RWPE2 (cell line): ENCODE data around the gene ZMYM2.

ENCODE experiments used
- ATAC-seq: fragments of 200-7000 bp; cut with Tn5 transposase; 3 replicates; pipeline ENCODE4 v1.9.1; 2021; ENCODE audit warnings: low read depth
- DNase-seq: peaks from one replicate; pipeline ENCODE4 v3.0.0-alpha.2; 2020; ENCODE audit warnings: low spot score
- H3K27ac ChIP-seq: fragments of 450-650 bp; 2 replicates; pipeline ENCODE4 v1.5.1; 2017; ENCODE audit warnings: mild to moderate bottlenecking; ENCODE audit not compliant: poor library complexity, severe bottlenecking
- H3K27me3 ChIP-seq: fragments of 250-450 bp; sonication (Bioruptor Pico); 2 replicates; pipeline ENCODE4 v1.5.1; 2021; ENCODE audit warnings: mild to moderate bottlenecking, moderate library complexity; ENCODE audit not compliant: insufficient read depth, poor library complexity, severe bottlenecking
- H3K36me3 ChIP-seq: fragments of 250-450 bp; sonication (Bioruptor Pico); 2 replicates; pipeline ENCODE4 v1.5.1; 2020; ENCODE audit warnings: low read depth, mild to moderate bottlenecking, moderate library complexity
- H3K4me1 ChIP-seq: fragments of 250-450 bp; sonication (Bioruptor Pico); 2 replicates; pipeline ENCODE4 v1.5.1; 2021; ENCODE audit warnings: mild to moderate bottlenecking, moderate library complexity; ENCODE audit not compliant: insufficient read depth, poor library complexity, severe bottlenecking
- H3K4me3 ChIP-seq: fragments of 250-450 bp; sonication (Bioruptor Pico); 2 replicates; pipeline ENCODE4 v1.5.1; 2021; ENCODE audit warnings: mild to moderate bottlenecking, moderate library complexity; ENCODE audit not compliant: severe bottlenecking
- H3K9me3 ChIP-seq: fragments of 250-450 bp; sonication (Bioruptor Pico); 2 replicates; pipeline ENCODE4 v1.5.1; 2021; ENCODE audit warnings: mild to moderate bottlenecking, moderate library complexity; ENCODE audit not compliant: severe bottlenecking
- TF ChIP-seq, protein P1 (sequence below): fragments of 450-650 bp; IDR thresholded peaks from one replicate; pipeline ENCODE4 v1.5.1; 2017; ENCODE audit warnings: mild to moderate bottlenecking, moderate library complexity; ENCODE audit not compliant: poor library complexity, severe bottlenecking

The ZMYM2 gene

DNA sequence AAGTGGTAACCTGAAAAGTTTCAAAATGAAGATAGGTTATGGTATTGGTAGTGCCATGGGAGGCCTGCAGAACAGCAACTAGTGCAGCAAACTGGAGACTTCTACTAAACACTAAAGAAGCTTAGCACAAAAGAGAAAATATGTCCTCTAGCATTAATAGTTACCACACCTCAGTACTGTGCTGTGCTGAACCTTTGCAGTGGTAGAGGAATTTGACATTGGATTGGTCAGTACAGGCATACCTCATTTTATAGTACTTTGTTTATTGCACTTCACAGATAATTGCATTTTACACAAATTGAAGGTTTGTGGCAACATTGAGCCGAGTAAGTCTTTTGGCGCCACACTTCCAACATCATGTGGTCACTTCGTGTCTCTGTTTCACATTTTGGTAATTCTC lies 40.4 kb downstream of the ZMYM2 start:
- no peaks in the 10 kb centered on the region for H3K9me3 ChIP-seq
- TF ChIP-seq, protein P1, sequence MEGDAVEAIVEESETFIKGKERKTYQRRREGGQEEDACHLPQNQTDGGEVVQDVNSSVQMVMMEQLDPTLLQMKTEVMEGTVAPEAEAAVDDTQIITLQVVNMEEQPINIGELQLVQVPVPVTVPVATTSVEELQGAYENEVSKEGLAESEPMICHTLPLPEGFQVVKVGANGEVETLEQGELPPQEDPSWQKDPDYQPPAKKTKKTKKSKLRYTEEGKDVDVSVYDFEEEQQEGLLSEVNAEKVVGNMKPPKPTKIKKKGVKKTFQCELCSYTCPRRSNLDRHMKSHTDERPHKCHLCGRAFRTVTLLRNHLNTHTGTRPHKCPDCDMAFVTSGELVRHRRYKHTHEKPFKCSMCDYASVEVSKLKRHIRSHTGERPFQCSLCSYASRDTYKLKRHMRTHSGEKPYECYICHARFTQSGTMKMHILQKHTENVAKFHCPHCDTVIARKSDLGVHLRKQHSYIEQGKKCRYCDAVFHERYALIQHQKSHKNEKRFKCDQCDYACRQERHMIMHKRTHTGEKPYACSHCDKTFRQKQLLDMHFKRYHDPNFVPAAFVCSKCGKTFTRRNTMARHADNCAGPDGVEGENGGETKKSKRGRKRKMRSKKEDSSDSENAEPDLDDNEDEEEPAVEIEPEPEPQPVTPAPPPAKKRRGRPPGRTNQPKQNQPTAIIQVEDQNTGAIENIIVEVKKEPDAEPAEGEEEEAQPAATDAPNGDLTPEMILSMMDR: no peak

DNA sequence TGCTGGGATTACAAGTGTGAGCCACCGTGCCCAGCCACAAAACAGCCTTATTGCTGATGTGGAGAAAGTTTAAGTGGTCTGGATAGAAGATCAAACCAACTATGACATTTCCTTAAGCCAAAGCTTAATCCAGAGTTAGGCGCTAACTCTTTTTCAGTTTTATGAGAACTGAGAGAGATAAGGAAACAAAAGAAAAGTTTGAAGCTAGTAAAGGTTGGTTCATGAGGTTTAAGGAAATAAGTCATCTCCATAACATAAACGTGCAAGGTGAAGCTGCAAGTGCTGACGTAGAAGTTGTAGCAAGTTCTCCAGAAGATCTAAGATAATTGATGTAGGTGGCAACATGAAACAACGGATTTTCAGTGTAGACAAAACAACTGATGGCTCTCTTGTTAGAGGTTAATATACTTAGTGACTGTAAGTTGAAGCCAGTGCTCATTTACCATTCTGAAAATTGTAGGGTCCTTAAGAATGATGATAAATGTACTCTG lies 41.6 kb downstream of the ZMYM2 start:
- H3K36me3 ChIP-seq: peaks cover 69% of the 10 kb centered on the region
- ATAC-seq (no peak), DNase-seq (no peak)
- no peaks in the 10 kb centered on the region for H3K4me1 ChIP-seq
- TF ChIP-seq, protein P1: no peak
- H3K4me3 ChIP-seq: no peak overlapping the region
- no peak overlapping the region for H3K27ac ChIP-seq
- no peaks in the 10 kb centered on the region for H3K9me3 ChIP-seq
- no peaks in the 10 kb centered on the region for H3K27me3 ChIP-seq

More for the DNA sequence above, 40.4 kb downstream of the ZMYM2 start:
- H3K27me3 ChIP-seq: no peaks in the 10 kb centered on the region
- ATAC-seq (no peak), DNase-seq (no peak)
- peaks cover 69% of the 10 kb centered on the region for H3K36me3 ChIP-seq
- no peak overlapping the region for H3K27ac ChIP-seq
- no peaks in the 10 kb centered on the region for H3K4me1 ChIP-seq
- no peak overlapping the region for H3K4me3 ChIP-seq

DNA sequence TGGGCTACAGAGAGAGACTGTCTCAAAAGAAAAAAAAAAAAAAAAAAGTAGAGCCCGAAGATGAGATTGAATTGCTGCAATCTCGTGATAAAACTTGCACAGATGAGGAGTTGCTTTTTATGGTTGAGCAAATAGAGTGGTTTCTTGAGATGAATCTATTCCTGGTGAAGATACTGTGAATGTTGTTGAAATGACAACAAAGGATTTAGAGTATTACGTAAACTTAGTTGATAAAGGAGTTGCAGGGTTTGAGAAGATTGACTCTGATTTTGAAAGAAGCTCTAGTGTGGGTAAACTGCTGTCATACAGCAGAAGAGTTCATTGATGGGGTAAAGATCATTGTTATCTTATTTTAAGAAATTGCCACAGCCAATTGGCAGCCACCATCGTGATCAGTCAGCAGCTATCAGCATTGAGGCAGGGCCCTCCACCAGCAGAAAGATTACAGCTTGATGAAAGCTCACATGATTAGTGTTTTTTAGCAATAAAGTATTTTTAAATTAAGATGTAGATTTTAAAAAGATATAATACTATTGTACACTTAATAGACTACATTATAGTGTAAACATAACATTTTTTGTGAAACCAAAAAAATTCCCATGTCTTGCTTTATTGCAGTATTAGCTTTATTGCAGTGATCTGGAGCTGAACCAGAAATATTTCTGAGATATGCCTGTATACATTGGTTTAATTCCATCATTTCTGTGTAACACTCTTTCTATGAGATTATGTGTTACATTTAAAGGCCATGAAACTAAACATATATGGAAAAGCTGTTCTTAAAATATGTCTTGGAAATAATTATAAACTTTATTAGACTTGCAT lies 43.1 kb downstream of the ZMYM2 start:
- H3K36me3 ChIP-seq: peaks cover 73% of the 10 kb centered on the region
- TF ChIP-seq, protein P1: no peak

DNA sequence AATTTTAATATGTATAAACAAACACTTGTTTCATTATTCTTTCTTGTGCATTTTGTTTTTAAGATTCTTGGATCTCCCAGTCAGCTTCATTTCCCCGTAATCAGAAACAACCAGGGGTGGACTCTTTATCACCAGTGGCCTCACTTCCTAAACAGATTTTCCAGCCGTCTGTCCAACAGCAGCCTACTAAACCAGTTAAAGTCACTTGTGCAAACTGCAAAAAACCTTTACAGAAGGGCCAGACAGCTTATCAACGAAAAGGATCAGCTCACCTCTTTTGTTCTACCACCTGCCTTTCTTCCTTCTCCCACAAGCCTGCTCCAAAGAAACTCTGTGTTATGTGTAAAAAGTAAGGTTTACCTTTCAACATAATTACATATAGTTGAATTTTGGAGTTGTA lies 44.3 kb downstream of the ZMYM2 start:
- H3K27ac ChIP-seq: no peak overlapping the region
- no peak for ATAC-seq
- DNase-seq: no peak
- no peak overlapping the region for H3K4me3 ChIP-seq
- peaks cover 73% of the 10 kb centered on the region for H3K36me3 ChIP-seq
- H3K27me3 ChIP-seq: no peaks in the 10 kb centered on the region
- no peaks in the 10 kb centered on the region for H3K9me3 ChIP-seq
- H3K4me1 ChIP-seq: no peaks in the 10 kb centered on the region
- TF ChIP-seq, protein P1: no peak

More for the DNA sequence above, 43.1 kb downstream of the ZMYM2 start:
- Histone ChIP-seq H3K4me1 (no peaks in the 10 kb centered on the region), H3K27me3 (no peaks in the 10 kb centered on the region), H3K9me3 (no peaks in the 10 kb centered on the region), H3K27ac (no peak overlapping the region), H3K4me3 (no peak overlapping the region)
- ATAC-seq (no peak), DNase-seq (no peak)

DNA sequence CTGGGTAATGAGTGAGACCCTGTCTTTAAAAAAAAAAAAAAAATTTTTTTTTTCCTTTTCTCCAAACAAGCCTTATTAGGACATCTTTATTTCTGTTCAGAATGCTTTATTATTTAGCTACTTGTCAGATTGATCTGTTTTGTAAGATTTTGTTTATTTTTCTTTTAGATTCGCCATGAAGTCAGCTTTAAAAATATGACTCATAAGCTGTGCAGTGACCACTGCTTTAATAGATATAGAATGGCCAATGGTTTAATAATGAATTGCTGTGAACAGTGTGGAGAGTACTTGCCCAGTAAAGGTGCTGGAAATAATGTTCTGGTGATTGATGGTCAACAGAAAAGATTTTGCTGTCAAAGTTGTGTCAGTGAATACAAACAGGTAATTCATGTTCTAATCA lies 47.7 kb downstream of the ZMYM2 start:
- DNase-seq (no peak), ATAC-seq (no peak)
- no peak overlapping the region for H3K4me3 ChIP-seq
- TF ChIP-seq, protein P1: no peak
- H3K36me3 ChIP-seq: peaks cover 90% of the 10 kb centered on the region
- no peak overlapping the region for H3K27ac ChIP-seq
- H3K4me1 ChIP-seq: no peaks in the 10 kb centered on the region
- H3K9me3 ChIP-seq: no peaks in the 10 kb centered on the region
- H3K27me3 ChIP-seq: no peaks in the 10 kb centered on the region
